ENCODE data around the gene ECM2. TPM values are rescaled to one million over a fixed set of nuclear protein-coding genes. Genes with fewer than 3 reads are reported as not detected.

The ECM2 gene
- total RNA-seq, 1 donor from 2014 or later, result 71.3 TPM

GRCh38 chr9:92501671-92502393, 34.0 kb downstream of the ECM2 start:
- no peak for DNase-seq (ENCODE audit: low spot score)

- no peak for DNase-seq (ENCODE audit: low spot score)
These were observed 35.1 kb downstream of the ECM2 start for GRCh38 chr9:92500725-92501124.

GRCh38 chr9:92499701-92500100, 36.1 kb downstream of the ECM2 start:
- DNase-seq (ENCODE audit: low spot score), result no peak

- DNase-seq (ENCODE audit: low spot score), result no peak
These were observed 39.2 kb downstream of the ECM2 start for GRCh38 chr9:92496396-92497176.

GRCh38 chr9:92494856-92495255, 40.9 kb downstream of the ECM2 start:
- no peak for DNase-seq (ENCODE audit: low spot score)

GRCh38 chr9:92493749-92494387, 41.9 kb downstream of the ECM2 start:
- DNase-seq (ENCODE audit: low spot score), result no peak

- DNase-seq (ENCODE audit: low spot score), result no peak
These were observed 42.9 kb downstream of the ECM2 start for GRCh38 chr9:92492781-92493401.

- no peak for DNase-seq (ENCODE audit: low spot score)
These were observed 46.9 kb downstream of the ECM2 start for GRCh38 chr9:92488681-92489550.

GRCh38 chr9:92486371-92486770, 49.4 kb downstream of the ECM2 start:
- no peak for DNase-seq (ENCODE audit: low spot score)

GRCh38 chr9:92484563-92484962, 51.2 kb downstream of the ECM2 start:
- DNase-seq (ENCODE audit: low spot score), result no peak

GRCh38 chr9:92483627-92484545, 51.9 kb downstream of the ECM2 start:
- no peak for DNase-seq (ENCODE audit: low spot score)

GRCh38 chr9:92482805-92483204, 53.0 kb downstream of the ECM2 start:
- no peak for DNase-seq (ENCODE audit: low spot score)

GRCh38 chr9:92482329-92482728, 53.5 kb downstream of the ECM2 start, which contains the start of gene ASPN:
TSS of gene ASPN (minus strand) at chr9:92482506.
- DNase-seq (ENCODE audit: low spot score), result no peak

GRCh38 chr9:92480986-92481633, 54.7 kb downstream of the ECM2 start:
- DNase-seq (ENCODE audit: low spot score), result no peak

GRCh38 chr9:92480291-92480771, 55.5 kb downstream of the ECM2 start:
- no peak for DNase-seq (ENCODE audit: low spot score)

- no peak for DNase-seq (ENCODE audit: low spot score)
These were observed 56.4 kb downstream of the ECM2 start for GRCh38 chr9:92479346-92479745.

- DNase-seq (ENCODE audit: low spot score), result no peak
These were observed 57.0 kb downstream of the ECM2 start for GRCh38 chr9:92478783-92479182.

GRCh38 chr9:92476962-92477361, 58.8 kb downstream of the ECM2 start:
- DNase-seq (ENCODE audit: low spot score), result no peak

GRCh38 chr9:92474587-92474986, 61.2 kb downstream of the ECM2 start:
- DNase-seq (ENCODE audit: low spot score), result no peak
